IMR-90 (cell line): Measurements from ENCODE around the gene KCNQ1.

Experiments used
- BHLHE40 ChIP-seq: fragments of 150-350 bp; IDR thresholded peaks from 2 replicates; pipeline ENCODE4 v1.6.1; 2016; ENCODE audit warnings: mild to moderate bottlenecking, low read depth, low read length
- CEBPB ChIP-seq: IDR thresholded peaks from 2 replicates; pipeline ENCODE4 v1.6.1; 2012; ENCODE audit warnings: low read depth, low read length, improper control_type of control experiment
- CTCF ChIP-seq: conservative IDR thresholded peaks from 2 replicates; pipeline ENCODE4 v1.5.1; 2012; ENCODE audit warnings: mild to moderate bottlenecking, low read depth, low read length, improper control_type of control experiment
- MXI1 ChIP-seq: IDR thresholded peaks from 2 replicates; pipeline ENCODE4 v1.6.1; 2012; ENCODE audit warnings: low read depth, mild to moderate bottlenecking, low read length, moderate library complexity, borderline replicate concordance
- POLR2A ChIP-seq: IDR thresholded peaks from 2 replicates; pipeline ENCODE4 v1.6.1; 2012; ENCODE audit warnings: mild to moderate bottlenecking, low read depth, low read length
- RAD21 ChIP-seq: IDR thresholded peaks from 2 replicates; pipeline ENCODE4 v1.6.1; 2012; ENCODE audit warnings: low read length, improper control_type of control experiment
- RCOR1 ChIP-seq: IDR thresholded peaks from 2 replicates; pipeline ENCODE4 v1.6.1; 2012; ENCODE audit warnings: mild to moderate bottlenecking, low read length, improper control_type of control experiment; ENCODE audit not compliant: insufficient replicate concordance
- SMC3 ChIP-seq: fragments of 150-350 bp; IDR thresholded peaks from 2 replicates; pipeline ENCODE4 v1.6.1; 2016; ENCODE audit warnings: low read depth, mild to moderate bottlenecking, antibody characterized with exemption, low read length, moderate library complexity
- TF ChIP-seq, protein P1 (sequence below): fragments of 150-350 bp; IDR thresholded peaks from 2 replicates; pipeline ENCODE4 v1.6.1; 2017; ENCODE audit warnings: mild to moderate bottlenecking, antibody characterized with exemption, low read length, low read depth

DNA sequence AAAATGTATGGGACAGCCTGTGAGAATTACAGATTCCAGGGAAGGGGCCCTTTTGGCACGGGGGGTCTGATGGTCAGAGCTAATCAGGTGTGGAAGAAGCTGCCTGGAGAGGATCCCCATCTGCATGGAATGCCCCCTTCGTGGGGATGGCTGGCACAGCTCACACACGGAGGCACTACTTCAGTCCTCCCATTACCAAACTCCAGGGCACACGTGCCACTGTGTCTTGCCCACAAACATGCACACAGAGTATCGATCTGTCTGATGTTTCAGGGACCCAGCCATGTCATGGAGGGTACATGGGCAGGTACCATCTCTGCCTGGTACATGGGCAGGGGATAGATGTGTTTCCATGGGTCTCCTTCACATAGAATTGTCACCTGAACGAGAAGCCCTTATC lies 240.2 kb downstream of the KCNQ1 start:
- no peak for TF ChIP-seq CTCF
- TF ChIP-seq SMC3: no peak
- no peak for TF ChIP-seq POLR2A
- TF ChIP-seq RAD21: no peak
- TF ChIP-seq MXI1: no peak
- TF ChIP-seq, protein P1, sequence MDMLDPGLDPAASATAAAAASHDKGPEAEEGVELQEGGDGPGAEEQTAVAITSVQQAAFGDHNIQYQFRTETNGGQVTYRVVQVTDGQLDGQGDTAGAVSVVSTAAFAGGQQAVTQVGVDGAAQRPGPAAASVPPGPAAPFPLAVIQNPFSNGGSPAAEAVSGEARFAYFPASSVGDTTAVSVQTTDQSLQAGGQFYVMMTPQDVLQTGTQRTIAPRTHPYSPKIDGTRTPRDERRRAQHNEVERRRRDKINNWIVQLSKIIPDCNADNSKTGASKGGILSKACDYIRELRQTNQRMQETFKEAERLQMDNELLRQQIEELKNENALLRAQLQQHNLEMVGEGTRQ: no peak
- TF ChIP-seq RCOR1: no peak
- TF ChIP-seq BHLHE40: no peak
- no peak for TF ChIP-seq CEBPB
